ENCODE measurements around the gene ALG14.

DNA sequence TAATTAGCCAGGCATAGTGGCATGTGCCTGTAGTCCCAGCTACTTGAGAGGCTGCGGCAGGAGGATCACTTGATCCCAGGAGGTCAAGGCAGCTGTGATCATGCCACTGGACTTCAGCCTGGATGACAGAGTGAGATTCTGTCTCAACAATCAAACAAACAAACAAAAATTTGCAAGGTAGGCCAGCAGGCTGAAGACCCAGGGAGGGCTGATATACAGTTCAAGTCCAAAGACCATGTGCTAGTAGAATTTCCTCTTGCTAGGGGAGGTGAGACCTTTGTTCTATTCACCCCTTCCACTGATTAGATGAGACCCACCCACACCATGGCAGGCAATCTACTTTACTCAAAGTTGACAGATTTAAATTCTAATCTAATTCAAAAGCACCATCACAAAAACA is 114.7 kb downstream of the ALG14 start:
- TF ChIP-seq MYC (IDR thresholded peaks at IDR 0.05; ENCODE audit: low read depth, low read length) (no peak), POLR2A (IDR thresholded peaks at IDR 0.05; ENCODE audit: extremely low read depth, insufficient read length) (no peak)
- TF ChIP-seq, protein P1, sequence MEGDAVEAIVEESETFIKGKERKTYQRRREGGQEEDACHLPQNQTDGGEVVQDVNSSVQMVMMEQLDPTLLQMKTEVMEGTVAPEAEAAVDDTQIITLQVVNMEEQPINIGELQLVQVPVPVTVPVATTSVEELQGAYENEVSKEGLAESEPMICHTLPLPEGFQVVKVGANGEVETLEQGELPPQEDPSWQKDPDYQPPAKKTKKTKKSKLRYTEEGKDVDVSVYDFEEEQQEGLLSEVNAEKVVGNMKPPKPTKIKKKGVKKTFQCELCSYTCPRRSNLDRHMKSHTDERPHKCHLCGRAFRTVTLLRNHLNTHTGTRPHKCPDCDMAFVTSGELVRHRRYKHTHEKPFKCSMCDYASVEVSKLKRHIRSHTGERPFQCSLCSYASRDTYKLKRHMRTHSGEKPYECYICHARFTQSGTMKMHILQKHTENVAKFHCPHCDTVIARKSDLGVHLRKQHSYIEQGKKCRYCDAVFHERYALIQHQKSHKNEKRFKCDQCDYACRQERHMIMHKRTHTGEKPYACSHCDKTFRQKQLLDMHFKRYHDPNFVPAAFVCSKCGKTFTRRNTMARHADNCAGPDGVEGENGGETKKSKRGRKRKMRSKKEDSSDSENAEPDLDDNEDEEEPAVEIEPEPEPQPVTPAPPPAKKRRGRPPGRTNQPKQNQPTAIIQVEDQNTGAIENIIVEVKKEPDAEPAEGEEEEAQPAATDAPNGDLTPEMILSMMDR (IDR thresholded peaks at IDR 0.05; ENCODE audit: low read depth, low read length): no peak
- TF ChIP-seq, protein P2, sequence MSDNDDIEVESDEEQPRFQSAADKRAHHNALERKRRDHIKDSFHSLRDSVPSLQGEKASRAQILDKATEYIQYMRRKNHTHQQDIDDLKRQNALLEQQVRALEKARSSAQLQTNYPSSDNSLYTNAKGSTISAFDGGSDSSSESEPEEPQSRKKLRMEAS (IDR thresholded peaks at IDR 0.05; ENCODE audit: low read depth, low read length): no peak

All from NB4 (cell line).